Bronchial epithelial cell (primary cell): ENCODE data around the gene HIF1A. TPM values are rescaled to one million over a fixed set of nuclear protein-coding genes. Genes with fewer than 3 reads are reported as not detected.
"Not testable (repeated sequence)": the region's sequence is repeated elsewhere in the genome, so short reads cannot be mapped to it uniquely, and the experiment has no call there.

Experiments used
- DNase-seq: peaks from one replicate; pipeline ENCODE4 v3.0.0-alpha.2; 2010; ENCODE audit warnings: low read depth
- FAIRE-seq: peaks from 2 replicates; lab custom pipeline; 2011; peaks lifted over from hg19 to GRCh38; lab: Jason Lieb, UNC
- H3K27me3 ChIP-seq: 2 replicates; pipeline ENCODE4 v1.5.1; 2011; ENCODE audit warnings: low read length; ENCODE audit not compliant: control insufficient read depth, insufficient read depth
- H3K36me3 ChIP-seq: 2 replicates; pipeline ENCODE4 v1.5.1; 2011; ENCODE audit warnings: low read length; ENCODE audit not compliant: control insufficient read depth, insufficient read depth
- H3K4me3 ChIP-seq: 2 replicates; pipeline ENCODE4 v1.5.1; 2011; ENCODE audit warnings: mild to moderate bottlenecking, low read depth, low read length, control low read depth
- CTCF ChIP-seq: IDR thresholded peaks from 2 replicates; pipeline ENCODE4 v1.5.1; 2011; ENCODE audit warnings: mild to moderate bottlenecking, moderate library complexity, low read length, control low read depth, inconsistent platforms; ENCODE audit not compliant: insufficient read depth, severe bottlenecking
- total RNA-seq: library from RNA; depleted of rRNA; stranded (reverse); fragments of >200 nt; gene quantifications from 2 replicates; pipeline ENCODE4 v1.2.1, GENCODE V29; 2014

HIF1A gene
- total RNA-seq, 1 donor from 2014 or later = 220 TPM

DNA sequence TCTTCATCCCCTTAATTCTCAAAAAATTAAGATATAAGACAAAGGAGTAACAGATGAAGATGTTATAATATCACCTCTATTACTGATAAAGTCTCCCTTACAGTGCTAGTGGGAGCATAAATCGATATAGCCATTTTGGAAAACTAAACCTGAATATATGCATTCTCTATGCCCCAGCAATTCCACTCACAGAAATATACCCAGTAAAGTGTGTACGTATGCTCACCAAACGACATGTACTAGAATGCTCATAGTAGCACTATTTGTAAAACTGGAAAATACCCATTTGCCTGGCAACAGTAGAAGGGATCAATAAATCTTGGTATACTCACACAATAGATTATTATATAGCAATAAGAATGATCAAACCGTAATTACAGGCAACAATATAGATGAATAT lies 44.0 kb upstream of the HIF1A start:
- FAIRE-seq (no peak), DNase-seq (no peak)
- no peak for TF ChIP-seq CTCF
- H3K36me3 ChIP-seq = no peaks in the 10 kb centered on the region
- H3K4me3 ChIP-seq = no peak overlapping the region
- no peaks in the 10 kb centered on the region for H3K27me3 ChIP-seq

DNA sequence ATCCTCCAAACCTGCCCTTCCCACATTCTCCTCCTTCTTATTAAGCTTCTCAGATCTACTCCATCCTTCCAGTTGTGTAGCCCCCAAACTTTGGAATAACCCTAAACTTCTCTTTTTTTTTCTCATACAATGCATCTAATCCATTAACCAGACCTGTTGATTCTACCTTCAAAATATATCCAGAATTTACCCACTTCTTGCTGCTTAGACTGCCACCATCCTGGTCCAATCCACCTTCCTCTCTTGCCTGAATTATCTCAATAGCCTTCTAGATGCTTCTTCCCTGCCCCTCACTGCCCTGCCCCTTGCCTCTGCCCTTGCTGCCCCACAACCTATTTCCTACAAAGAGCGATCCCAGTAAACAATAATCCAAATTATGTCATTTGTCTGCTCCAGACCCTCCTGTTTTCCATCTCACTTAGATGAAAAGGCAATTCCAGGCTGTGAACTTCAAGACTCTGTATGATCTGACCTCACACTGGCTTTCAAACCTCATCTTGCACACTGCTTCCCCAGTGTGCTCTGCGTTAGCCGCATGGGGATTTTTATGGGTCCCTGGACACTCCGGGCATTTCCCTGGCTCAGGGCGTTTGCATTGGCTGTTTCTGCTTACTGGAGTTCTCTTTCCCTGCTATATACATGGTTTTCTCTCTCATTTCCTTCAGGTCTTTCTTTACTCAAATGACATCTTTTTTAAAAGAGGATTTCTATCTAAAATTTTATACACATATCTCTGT lies 42.6 kb upstream of the HIF1A start:
- Histone ChIP-seq H3K36me3 (no peaks in the 10 kb centered on the region), H3K27me3 (no peaks in the 10 kb centered on the region), H3K4me3 (no peak overlapping the region)
- DNase-seq = no peak
- FAIRE-seq = no peak
- TF ChIP-seq CTCF = no peak

GRCh38 chr14:61653507-61653906 lies 41.8 kb upstream of the HIF1A start:
- TF ChIP-seq CTCF = no peak
- Histone ChIP-seq H3K4me3 (no peak overlapping the region), H3K36me3 (no peaks in the 10 kb centered on the region), H3K27me3 (no peaks in the 10 kb centered on the region)
- no peak for FAIRE-seq
- DNase-seq = peak; percentile 86

GRCh38 chr14:61654026-61654425 lies 41.3 kb upstream of the HIF1A start:
- no peak for TF ChIP-seq CTCF
- H3K36me3 ChIP-seq = no peaks in the 10 kb centered on the region
- no peak for DNase-seq
- H3K27me3 ChIP-seq = no peaks in the 10 kb centered on the region
- no peak for FAIRE-seq
- H3K4me3 ChIP-seq = no peak overlapping the region

DNA sequence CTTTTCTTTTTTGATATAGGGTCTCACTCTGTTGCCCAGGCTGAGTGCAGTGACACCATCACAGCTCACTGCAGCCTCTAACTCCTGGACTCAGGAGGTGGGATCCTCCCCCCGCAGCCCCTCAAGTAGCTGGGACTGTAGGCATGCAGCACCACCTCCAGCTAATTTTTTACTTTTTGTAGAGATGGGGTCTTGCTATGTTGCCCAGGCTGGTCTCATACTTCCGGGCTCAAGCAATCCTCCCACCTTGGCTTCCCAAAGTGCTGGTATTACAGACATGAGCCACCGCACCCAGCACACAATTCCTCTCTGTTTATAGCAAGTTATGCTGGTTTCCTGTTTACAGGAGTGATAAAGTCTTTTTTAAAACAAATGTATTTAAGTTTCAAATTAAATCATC lies 39.5 kb upstream of the HIF1A start:
- no peaks in the 10 kb centered on the region for H3K36me3 ChIP-seq
- FAIRE-seq = no peak
- no peak for DNase-seq
- no peak overlapping the region for H3K4me3 ChIP-seq
- no peak for TF ChIP-seq CTCF
- H3K27me3 ChIP-seq = no peaks in the 10 kb centered on the region

DNA sequence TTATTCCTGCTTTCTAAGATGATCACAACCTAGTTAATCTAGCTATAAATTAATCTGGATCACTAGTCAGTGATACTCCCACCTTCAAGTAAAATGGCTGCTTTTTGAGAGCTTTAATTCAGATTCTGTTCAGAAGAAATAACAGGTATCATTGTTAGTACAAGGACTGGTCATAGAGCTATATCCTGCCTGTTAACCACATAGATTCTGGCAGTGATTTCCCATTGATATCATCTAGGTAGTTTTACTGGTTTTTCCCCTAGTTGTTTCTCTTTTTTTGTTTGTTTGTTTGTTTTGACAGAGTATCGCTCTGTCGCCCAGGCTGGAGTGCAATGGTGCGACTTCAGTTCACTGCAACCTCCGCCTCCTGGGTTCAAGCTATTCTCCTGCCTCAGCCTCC lies 39.0 kb upstream of the HIF1A start:
- no peak for FAIRE-seq
- no peak for TF ChIP-seq CTCF
- DNase-seq = no peak
- no peak overlapping the region for H3K4me3 ChIP-seq
- H3K36me3 ChIP-seq = no peaks in the 10 kb centered on the region
- no peaks in the 10 kb centered on the region for H3K27me3 ChIP-seq

GRCh38 chr14:61658111-61658510 lies 37.2 kb upstream of the HIF1A start:
- FAIRE-seq, H3K27me3 ChIP-seq, H3K4me3 ChIP-seq, DNase-seq, H3K36me3 ChIP-seq: not testable (repeated sequence)
